ENCODE results near the gene HINFP. TPM values are rescaled to one million over a fixed set of nuclear protein-coding genes. Genes with fewer than 3 reads are reported as not detected.
A peak's percentile ranks its signal among the peaks of the same experiment; 100 is the strongest.

Gene HINFP, protein sequence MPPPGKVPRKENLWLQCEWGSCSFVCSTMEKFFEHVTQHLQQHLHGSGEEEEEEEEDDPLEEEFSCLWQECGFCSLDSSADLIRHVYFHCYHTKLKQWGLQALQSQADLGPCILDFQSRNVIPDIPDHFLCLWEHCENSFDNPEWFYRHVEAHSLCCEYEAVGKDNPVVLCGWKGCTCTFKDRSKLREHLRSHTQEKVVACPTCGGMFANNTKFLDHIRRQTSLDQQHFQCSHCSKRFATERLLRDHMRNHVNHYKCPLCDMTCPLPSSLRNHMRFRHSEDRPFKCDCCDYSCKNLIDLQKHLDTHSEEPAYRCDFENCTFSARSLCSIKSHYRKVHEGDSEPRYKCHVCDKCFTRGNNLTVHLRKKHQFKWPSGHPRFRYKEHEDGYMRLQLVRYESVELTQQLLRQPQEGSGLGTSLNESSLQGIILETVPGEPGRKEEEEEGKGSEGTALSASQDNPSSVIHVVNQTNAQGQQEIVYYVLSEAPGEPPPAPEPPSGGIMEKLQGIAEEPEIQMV
- 30.4 TPM for total RNA-seq

DNA sequence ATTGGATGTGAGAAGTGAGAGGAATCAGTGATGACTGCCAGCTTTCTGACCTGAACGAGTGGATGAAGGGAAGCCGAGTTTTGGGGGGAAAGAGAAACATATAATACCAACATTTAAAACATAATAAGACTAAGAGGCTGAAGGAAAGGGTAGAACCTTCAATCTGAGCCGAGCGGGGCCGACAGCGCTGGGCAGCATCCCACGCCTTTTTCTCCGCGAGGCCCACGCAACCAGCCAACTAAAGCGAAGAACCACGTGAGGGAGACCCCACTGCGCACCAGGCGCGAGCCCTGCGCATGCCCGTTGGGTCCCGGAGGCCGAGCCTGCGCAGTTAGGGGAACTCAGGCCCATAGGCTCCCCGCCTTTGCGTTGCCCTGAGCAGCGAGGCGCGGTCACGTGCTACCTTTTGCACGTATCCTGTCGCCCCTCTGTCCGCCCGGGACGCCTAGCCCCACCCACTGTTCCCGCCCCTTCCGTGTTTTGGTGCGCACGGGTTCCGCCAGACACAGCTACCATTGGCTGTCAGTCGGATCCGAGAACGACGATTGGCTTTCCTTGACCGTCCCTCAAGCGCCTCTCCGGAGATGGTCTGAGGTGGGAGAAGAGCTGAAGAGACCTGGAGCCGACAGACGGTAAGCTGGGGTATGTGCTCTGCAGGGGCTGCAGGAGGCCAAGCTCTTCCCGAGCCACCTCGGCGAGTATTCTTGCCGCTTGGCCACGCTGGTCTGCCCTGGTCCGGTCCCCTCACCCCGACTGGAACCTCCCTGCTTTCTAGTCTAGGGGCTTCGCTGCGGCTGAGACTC is at the start of gene HINFP:
Gene HINFP (plus strand): TSS at position 573 of the 803 bp plus-strand sequence. CDS start 5,365 bp downstream, outside the sequence.
- ATAC-seq (peak; percentile 100), DNase-seq (ENCODE audit: low spot score) (peak; percentile 100)
- intact Hi-C loops (cut with DNase I): no loop called here

DNA sequence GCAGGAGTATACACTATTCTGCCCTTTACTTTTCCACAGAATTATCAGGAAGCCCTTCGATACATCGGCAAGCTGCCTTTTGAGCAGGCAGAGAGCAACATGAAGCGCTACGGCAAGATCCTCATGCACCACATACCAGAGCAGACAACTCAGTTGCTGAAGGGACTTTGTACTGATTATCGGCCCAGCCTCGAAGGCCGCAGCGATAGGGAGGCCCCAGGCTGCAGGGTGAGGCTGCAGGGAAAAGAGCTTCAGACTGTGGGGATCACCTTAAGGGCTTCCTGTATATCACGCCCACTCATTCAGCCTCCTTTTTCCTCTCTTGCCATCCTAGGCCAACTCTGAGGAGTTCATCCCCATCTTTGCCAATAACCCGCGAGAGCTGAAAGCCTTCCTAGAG is 43.5 kb upstream of the HINFP start:
- DNase-seq (ENCODE audit: low spot score) (no peak), ATAC-seq (no peak)
- intact Hi-C loops (cut with DNase I): no loop called here

DNA sequence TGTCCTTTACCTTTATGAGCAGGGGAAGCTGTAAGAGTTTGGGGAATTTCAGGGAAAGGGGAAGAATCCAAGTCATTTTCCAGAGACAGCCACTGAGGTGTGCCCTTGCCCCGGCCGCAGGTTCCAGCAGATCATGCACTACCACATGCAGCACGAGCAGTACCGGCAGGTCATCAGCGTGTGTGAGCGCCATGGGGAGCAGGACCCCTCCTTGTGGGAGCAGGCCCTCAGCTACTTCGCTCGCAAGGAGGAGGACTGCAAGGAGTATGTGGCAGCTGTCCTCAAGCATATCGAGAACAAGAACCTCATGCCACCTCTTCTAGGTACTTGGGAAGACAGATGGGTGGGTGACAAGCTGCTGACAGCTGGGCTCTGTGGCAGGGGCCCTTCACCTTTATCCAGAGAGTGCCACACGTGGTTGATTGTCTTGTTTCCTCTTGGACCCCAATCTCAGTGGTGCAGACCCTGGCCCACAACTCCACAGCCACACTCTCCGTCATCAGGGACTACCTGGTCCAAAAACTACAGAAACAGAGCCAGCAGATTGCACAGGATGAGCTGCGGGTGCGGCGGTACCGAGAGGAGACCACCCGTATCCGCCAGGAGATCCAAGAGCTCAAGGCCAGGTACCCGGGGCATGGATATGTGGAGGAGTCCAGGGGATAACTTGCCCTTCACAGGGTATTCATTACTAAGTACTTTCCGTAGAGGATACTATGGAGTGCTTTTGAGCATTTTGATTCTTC is 42.5 kb upstream of the HINFP start:
- intact Hi-C loops (cut with DNase I): no loop called here
- no peak for DNase-seq (ENCODE audit: low spot score)
- no peak for ATAC-seq

DNA sequence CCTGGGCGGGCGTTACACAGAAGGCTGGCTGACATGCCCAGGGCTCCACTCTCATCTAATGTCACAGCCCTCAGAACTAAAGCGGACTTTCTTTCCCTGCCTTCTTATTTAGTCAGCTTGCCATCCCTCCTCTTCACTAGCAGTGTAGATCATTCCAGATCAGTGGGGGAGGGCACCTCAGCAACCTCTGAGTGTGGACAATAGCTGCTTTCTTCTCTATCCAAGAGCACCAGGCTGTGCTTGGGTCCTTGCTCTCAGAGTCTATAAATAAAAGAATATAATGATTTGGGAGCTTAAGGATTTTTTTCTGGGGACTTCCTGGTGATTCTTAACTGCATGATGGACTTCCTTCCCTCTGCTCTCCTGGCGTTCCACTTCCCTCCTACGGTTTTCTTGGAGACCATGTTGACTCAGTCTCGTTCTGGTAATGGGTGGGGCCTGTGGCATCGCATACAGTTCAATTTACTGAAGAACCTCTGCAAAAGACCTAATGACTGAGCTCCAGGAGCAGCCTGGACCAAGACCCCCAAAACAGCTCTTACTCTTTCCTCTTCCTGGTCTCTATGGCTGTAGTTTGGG is 39.6 kb upstream of the HINFP start:
- intact Hi-C loops (cut with DNase I): no loop called here
- ATAC-seq (no peak), DNase-seq (ENCODE audit: low spot score) (no peak)

DNA sequence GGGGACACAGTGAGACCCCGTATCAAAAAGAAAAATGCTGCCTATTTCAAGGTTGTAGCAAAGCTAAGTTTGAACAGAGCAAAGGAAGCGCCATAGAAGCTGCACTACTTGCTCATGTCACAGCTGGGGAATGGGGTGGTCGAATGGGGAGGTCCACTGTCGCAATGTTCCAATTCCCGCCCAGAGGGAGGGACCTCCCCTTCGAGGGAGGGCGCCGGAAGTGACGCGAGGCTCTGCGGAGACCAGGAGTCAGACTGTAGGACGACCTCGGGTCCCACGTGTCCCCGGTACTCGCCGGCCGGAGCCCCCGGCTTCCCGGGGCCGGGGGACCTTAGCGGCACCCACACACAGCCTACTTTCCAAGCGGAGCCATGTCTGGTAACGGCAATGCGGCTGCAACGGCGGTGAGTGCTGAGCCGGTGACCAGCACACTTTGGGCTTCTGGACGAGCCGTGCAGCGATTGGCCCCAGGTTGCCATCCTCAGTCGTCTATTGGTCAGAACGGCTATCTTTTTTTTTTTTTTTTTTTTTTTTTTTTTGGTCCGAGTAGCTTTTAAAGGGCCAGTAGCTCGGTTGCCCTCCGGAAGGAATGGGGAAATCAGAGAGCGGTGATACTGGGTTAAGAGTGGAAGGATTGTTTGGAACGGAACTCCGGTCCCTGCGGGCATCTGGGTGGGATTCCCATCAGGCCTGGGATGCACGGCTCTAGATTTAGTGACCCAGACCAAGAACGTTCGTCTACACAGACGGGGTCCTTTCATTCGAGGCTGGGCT is 36.5 kb upstream of the HINFP start, which contains the start of gene HMBS:
Gene HMBS (plus strand): TSS at position 219 of the 774 bp plus-strand sequence. CDS start 153 bp downstream, at position 372.
- peak; percentile 95 for DNase-seq (ENCODE audit: low spot score)
- ATAC-seq: peak; percentile 98
- intact Hi-C loops (cut with DNase I): no loop called here

DNA sequence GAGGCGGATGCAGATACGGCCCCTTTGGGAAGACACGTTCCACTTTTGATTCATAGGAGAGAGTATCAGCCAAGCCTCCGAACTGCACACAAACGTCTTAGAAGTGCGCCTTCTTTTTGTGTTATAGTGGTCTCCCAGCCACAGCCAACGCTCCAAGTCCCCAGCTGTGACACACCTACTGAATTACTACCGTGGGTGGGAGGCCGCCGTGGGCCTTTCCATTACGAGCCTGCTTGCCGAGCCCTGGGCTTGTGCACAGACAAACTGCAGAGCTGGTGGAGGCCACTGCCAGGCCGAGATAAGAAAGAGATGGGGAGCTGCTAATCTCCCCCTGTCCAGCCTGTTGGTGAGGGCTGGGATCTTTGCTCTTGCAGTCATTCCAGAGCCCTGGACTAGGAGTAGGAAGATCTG is 35.9 kb upstream of the HINFP start:
- DNase-seq (ENCODE audit: low spot score) (no peak), ATAC-seq (peak; percentile 3)
- intact Hi-C loops (cut with DNase I): no loop called here

DNA sequence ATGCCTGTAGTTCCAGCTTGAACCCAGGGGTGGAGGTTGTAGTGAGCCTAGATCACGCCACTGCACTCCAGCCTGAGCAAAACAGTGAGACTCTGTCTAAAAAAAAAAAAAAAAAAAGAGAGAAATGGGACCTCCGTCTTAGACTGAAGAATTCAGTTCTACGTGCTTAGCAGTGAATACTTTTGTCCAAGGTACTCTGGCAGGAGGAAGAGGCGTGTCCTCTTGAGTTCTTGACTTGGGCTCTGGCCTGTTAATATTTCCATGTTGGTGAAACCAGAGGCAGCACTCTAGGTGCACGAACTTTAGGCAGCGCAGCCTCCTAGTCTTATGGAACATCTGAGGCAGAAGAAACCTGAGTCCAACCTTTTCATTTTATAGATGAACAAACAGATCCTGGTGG is 34.3 kb upstream of the HINFP start:
- intact Hi-C loops (cut with DNase I): no loop called here
- DNase-seq (ENCODE audit: low spot score) (no peak), ATAC-seq (no peak)

DNA sequence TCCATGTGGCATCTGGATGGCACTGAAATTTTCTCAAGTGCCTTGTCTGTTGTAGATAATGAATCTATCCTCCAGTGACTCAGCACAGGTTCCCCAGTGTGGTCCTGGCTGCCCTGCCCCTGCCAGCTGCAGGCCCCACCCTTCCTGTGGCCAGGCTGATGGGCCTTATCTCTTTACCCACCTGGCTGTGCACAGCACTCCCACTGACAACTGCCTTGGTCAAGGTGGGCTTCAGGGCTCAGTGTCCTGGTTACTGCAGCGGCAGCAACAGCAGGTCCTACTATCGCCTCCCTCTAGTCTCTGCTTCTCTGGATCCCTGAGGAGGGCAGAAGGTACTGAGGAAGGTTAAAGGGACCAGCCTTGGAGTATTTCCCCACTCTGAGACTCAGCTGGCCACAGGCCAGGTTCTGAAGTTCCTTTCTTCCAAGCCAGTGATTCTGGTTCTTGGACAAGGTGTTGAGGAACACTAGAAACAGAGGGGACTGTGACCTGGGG is 33.6 kb upstream of the HINFP start:
- ATAC-seq: no peak
- intact Hi-C loops (cut with DNase I): no loop called here
- DNase-seq (ENCODE audit: low spot score): no peak

DNA sequence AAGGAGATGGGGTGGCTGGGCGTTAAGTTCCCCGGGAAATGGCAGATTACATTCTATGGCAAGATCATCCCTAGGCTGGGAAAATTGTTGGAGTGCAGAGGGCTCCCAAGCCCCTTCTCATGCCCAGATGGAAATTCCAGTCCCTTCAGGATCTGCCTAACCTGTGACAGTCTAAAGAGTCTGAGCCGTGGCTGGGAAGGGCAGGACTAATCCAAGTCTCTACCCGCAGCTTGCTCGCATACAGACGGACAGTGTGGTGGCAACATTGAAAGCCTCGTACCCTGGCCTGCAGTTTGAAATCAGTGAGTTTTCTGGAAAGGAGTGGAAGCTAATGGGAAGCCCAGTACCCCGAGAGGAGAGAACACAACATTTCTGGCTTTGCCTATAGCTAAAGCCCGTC is 33.0 kb upstream of the HINFP start:
- ATAC-seq (no peak), DNase-seq (ENCODE audit: low spot score) (no peak)
- intact Hi-C loops (cut with DNase I): no loop called here

DNA sequence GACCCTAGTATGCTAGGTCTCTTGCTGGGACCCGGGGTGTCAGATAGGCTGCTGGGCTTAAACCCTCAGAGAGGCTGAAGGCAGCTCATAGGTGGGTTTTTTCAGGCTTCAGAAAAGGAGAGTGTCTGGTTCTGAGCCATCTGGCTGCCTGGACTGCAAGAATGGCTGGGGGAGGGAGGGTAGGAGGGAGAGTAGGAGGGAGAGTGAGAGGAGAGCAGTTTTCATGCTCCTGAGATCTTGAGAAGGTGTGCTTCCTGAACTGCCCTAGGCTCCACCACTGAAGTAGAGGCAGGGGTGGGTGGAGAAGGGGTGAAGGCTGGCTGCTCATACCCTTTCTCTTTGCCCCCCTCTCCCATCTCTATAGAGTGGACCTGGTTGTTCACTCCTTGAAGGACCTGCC is 32.1 kb upstream of the HINFP start:
- ATAC-seq (no peak), DNase-seq (ENCODE audit: low spot score) (no peak)
- intact Hi-C loops (cut with DNase I): no loop called here

DNA sequence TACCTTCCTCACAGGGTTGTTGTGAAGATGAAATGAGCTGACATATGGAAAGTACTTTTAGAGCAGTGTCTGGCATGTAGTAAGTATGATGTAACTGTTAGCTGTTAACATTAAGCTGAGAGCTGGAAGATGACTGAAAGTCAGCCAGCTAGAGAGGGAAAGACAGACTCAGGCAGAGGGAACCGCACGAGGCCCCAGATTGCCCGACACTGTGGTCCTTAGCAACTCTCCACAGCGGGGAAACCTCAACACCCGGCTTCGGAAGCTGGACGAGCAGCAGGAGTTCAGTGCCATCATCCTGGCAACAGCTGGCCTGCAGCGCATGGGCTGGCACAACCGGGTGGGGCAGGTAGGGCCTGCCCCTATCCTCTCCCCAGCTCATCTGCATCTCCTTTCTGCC is 30.2 kb upstream of the HINFP start:
- no peak for ATAC-seq
- intact Hi-C loops (cut with DNase I): no loop called here
- no peak for DNase-seq (ENCODE audit: low spot score)

DNA sequence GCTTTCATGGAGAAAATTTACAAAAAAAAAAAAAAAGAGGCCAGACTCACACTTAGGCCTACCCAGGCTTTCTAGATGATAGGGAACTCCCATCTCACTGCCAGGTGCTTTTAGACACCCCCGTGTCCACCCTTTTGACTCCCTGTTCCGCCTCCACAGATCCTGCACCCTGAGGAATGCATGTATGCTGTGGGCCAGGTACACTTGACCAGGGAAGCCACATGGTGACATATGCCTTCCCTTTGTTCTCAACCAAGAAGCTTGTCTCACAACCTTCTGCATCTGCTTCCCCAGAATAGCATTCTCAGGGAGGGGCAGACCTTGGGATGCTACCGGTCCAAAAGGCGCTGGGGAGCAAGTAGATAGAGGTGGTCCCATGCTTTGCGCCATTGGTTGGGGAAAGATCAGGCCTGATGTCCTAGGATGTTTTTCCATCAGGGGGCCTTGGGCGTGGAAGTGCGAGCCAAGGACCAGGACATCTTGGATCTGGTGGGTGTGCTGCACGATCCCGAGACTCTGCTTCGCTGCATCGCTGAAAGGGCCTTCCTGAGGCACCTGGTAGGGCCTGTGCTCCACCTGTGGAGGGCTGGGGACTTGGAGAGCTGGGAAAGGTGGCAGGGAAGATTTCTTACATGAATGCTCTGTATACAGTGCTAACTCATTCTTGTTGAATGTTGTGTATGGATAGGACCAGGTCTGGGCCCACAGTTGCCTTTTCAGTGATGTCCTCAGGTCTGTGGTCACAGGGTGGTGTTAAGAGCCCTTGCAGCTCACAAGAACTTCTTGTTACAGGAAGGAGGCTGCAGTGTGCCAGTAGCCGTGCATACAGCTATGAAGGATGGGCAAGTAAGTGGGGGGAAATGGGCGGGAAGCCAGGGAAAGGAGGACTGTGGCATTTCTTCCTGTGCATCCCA is 29.2 kb upstream of the HINFP start:
- DNase-seq (ENCODE audit: low spot score): no peak

DNA sequence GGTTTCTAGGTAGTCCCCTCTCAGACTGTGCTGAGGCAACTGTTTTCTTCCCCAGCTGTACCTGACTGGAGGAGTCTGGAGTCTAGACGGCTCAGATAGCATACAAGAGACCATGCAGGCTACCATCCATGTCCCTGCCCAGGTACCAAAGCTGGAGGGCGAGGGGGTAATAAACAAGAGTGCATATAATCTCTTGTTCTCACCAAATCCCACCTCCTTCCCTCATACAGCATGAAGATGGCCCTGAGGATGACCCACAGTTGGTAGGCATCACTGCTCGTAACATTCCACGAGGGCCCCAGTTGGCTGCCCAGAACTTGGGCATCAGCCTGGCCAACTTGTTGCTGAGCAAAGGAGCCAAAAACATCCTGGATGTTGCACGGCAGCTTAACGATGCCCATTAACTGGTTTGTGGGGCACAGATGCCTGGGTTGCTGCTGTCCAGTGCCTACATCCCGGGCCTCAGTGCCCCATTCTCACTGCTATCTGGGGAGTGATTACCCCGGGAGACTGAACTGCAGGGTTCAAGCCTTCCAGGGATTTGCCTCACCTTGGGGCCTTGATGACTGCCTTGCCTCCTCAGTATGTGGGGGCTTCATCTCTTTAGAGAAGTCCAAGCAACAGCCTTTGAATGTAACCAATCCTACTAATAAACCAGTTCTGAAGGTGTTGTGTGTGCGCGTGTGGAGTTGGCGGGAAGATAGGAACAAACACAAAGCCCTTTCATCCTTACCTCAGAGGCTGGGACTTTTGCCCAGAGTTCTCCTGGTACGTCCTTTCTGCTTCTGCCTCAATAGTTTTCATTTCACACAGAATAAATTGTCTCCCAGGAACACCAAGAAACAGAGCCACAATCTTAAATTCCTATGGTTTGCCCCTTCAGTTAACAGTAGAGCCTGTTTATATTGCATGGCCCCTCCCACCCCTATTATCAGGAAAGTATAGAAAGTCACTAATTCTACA is 28.2 kb upstream of the HINFP start:
- DNase-seq (ENCODE audit: low spot score): no peak
- intact Hi-C loops (cut with DNase I): no loop called here
- no peak for ATAC-seq

More for the DNA sequence above, 29.2 kb upstream of the HINFP start:
- ATAC-seq: no peak
- intact Hi-C loops (cut with DNase I): no loop called here

DNA sequence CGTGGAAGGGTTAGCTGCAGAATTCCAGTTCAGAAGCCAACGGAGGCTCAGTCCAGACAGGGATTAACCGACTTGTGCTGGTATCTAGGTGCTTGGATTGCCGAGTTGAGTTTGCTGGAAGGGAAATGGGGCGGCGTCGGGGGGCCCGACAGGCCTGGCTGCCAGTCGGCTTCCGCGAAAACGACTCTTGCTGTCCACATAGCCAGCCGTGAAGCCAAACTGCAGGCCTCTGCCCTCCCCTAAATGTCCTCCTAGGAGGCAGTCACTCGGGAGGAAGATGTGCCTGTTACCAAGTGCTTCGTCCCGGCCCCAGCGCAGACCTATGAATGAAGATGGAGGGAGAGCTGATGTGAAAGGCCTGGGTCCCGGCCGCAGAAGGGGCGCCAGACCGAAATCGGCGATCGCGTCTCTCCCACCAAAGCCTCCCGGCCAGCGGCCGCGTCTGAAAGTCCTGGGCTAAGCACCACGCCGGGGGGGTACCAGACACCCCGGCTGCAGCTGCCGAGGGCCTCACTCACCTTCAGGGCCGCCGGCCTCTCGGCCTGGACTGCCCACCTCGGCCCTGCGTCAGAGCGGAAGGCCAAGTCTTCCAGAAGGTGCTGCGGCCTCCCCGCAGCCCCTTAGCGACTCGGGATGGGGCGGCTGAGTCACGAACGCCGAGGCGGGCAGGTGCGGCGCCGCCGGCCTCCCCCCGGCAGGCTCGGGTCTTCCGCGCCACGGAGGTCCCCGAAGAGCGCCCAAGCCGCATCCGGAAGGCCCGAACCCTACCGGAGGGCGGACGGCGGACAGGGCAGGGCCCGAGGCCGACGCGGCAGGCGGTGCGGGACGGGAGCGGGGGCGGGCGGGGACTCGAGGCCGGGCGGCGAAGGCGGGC is 27.2 kb upstream of the HINFP start:
- no peak for DNase-seq (ENCODE audit: low spot score)
- intact Hi-C loops (cut with DNase I): no loop called here
- ATAC-seq: peak; percentile 0

DNA sequence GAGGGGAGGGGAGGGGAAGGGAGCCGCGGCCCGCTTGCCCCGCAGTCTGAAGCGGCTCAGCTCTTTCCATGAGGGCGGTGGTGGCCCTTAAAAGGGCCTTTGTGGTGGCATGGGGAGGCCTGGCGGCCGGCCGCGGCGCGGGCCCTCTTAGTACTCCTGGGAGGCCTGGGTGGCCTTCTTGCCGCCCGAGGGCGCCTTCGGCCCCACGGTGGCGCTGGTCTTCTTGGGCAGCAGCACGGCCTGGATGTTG is 26.6 kb upstream of the HINFP start:
- ATAC-seq: peak; percentile 73
- DNase-seq (ENCODE audit: low spot score): peak; percentile 85
- intact Hi-C loops (cut with DNase I): no loop called here
